Measurements from ENCODE around the gene GCH1.

GRCh38 chr14:54839701-54840119, 62.9 kb downstream of the GCH1 start:
- TF ChIP-seq GATA3 (IDR thresholded peaks at IDR 0.05; ENCODE audit: low read depth, low read length) (no peak), GATA2 (IDR thresholded peaks at IDR 0.05; ENCODE audit: low read depth, low read length) (no peak)
